Sigmoid colon (tissue), 4 donors: ENCODE measurements around the gene KNDC1.

Source experiments
- CTCF ChIP-seq, 4 experiments: fragments of 450-650 bp in 3 of 4; fragments of 200-600 bp in 1 of 4; IDR thresholded peaks; one replicate each; pipeline ENCODE4 v1.5.1; 2016 to 2019; ENCODE audit warnings: antibody characterized with exemption in 4 of 4, mild to moderate bottlenecking in 3 of 4, moderate library complexity in 2 of 4
- POLR2AphosphoS5 ChIP-seq, 4 donors: sonication (generic); formaldehyde crosslinking; IDR thresholded peaks; one replicate each; pipeline ENCODE4 v1.6.1; 2017; ENCODE audit warnings: antibody characterized with exemption in 4 of 4

- TF ChIP-seq CTCF (IDR thresholded peaks at IDR 0.05) (no peak), POLR2AphosphoS5 (IDR thresholded peaks at IDR 0.05) (no peak)
Observed at GRCh38 chr10:133142523-133143199, 17.4 kb upstream of the KNDC1 start.
